GM21786 (cell line): ENCODE measurements around the gene SSTR5.

Experiments
- ATAC-seq: cut with Tn5 transposase; IDR thresholded peaks from one replicate; pipeline ENCODE4 v1.9.1; 2021; ENCODE audit not compliant: unreplicated experiment

The SSTR5 gene

GRCh38 chr16:1120577-1120941, 48.0 kb downstream of the SSTR5 start:
- no peak for ATAC-seq

DNA sequence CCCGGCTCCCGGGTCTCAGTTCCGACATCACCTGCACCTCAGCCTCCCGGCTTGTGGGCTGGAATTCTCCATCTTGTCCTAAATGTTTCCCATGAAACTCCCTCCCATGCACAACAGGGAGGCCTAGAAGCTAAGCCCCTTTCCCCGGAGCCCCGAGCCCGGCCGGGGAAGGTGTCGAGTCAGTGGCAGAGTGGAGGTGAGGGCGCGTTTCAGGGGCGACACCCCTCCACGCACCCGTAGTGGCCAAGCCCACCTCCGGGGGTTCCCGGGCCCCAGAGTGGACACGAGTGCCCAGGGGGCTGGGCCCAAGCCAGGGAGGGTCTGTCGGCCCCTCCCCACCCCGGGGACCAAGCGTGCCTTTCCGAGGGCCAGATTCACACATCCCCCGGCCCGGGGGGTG, 48.5 kb downstream of the SSTR5 start:
- ATAC-seq, result no peak

- ATAC-seq, result no peak
These were observed 49.3 kb downstream of the SSTR5 start for GRCh38 chr16:1121601-1122397.

DNA sequence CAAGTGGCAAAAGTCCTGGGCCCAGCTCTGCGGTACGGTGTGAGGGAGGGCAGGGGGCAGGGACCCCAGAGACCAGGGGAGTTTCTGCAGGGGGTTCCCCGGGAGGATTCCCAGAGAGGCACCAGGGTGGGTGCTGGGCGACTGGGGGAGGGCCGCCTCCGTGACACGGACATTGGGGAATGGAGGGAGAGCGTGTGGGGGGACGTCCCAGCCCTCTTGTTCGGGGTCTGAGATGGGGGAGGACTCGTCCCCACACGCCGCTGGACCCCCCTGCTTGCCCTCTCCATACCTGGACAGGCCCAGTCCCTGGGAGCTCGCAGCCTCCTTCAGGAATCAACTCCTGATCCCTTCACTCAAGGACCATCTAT, 49.8 kb downstream of the SSTR5 start:
- no peak for ATAC-seq

DNA sequence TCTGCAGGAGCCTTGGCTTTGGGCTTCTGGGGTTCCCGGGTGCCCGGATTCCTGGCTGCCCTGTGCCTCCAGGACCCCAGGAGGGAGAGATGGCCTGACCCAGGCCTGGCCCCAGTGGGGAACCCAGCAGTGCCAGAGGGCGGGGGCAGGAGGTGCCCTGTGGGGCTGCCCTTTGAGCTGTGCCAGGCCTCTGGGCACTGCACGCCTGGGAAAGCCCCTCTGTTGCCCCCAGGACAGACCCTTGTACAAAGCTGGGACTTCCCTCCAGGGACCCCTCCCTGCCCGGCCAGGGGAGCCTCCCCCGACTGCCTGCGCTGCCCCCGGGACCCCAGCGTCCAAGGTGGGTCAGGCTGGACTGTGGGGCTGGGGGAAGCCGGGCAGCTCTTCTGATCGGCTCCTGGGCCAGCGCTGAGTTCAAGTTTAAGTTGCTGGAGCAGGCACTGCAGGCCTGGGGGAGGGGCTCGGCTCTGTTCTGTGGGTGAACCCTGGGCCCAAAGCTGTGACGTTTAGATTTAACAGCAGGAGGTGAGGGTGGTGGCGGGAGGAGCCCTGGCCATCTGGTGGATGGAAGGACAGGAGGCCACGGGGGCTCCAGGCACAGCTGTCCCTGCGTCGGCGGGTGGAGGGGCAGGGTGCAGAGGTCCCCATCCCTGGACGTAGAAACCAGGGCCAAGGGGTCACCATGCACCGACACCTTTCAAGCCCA, 51.1 kb downstream of the SSTR5 start:
- no peak for ATAC-seq

DNA sequence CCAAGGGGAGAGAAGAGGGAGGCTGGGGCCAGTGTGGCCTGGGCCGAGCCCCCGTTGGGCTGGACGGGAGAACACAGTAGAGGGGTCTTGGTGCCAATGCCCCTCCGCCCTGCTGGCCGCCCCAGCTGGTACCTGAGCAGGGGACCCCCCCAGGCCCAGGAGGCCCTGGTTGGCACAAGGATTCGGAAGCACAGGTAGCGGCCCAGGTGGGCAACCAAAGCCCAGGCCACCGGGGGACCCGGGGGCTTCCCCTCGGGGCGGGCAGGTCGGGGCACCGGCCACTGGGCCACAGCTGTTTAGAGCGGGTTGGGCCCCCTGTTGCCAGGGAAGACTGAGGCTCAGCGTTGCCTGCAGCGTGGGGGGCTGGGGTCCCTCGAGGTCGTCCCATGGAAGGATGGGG, 51.7 kb downstream of the SSTR5 start:
- ATAC-seq, result no peak

GRCh38 chr16:1124795-1125194, 52.2 kb downstream of the SSTR5 start:
- no peak for ATAC-seq

DNA sequence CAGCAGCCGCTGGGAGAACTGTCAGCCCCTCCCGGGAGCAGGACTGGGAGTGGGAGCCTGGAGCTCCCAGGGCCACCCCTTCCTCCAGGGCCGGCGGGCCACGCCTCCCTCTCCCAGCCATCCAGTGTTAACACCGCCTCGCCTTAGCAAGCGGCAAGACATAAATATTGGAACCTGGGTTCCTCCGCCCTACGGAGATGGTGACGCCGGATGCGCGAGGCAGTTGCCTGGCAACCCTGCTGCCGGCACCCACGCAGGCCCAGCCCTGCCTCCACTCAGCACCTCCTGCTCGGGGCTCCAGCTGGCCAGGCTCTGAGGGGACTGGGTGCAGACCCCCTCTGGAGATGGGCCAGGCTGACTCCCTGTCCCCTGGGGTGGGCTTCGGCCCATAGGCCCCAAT, 52.9 kb downstream of the SSTR5 start:
- ATAC-seq, result no peak

GRCh38 chr16:1126044-1126443, 53.5 kb downstream of the SSTR5 start:
- ATAC-seq, result no peak

GRCh38 chr16:1126586-1126985, 54.0 kb downstream of the SSTR5 start:
- no peak for ATAC-seq

DNA sequence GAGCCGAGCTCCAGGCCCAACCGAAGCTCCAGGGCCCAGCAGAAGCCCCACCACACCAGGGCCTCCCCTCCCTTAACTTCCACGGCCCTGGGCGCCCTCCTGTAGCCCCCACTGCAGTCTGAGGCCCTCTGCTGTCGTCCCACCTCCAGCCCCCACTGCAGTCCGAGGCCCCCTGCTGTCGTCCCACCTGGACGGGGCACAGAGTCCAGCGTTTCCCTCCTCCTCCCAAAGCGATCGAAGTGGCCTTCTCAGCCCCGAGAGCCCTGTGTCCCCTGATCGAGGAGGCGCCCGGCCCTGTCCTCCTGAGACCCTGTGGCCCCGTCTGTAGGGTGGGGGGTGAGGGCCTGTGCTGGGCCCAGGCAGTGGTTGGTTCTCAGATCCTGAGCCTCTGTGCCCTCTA, 54.6 kb downstream of the SSTR5 start:
- no peak for ATAC-seq

- no peak for ATAC-seq
These were observed 55.6 kb downstream of the SSTR5 start for GRCh38 chr16:1127971-1128715.

- no peak for ATAC-seq
These were observed 56.8 kb downstream of the SSTR5 start for GRCh38 chr16:1129106-1129960.

DNA sequence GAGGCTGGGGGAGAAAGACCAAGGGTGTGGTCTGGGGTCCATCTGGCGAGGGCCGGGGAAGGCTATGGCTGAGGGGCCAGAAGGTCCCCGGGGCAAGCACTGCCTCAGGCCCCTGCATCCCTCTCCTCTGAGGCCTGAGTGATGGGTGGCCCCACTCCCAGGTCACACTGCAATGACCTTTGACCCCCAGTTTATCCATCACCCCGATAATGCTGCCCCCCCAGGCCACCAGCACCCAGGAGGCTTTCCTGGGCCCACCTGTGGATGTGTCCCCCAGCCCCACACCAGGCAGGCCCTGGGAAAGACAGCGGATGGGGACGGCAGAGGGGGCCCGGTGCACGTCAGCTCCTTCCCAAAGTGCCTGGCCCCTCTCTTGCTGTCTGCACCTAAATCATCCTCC, 57.8 kb downstream of the SSTR5 start:
- ATAC-seq, result no peak
